Lower leg skin (tissue), 4 donors: ENCODE data around the gene FAM234A. TPM values are rescaled to one million over a fixed set of nuclear protein-coding genes. Genes with fewer than 3 reads are reported as not detected.

Experiments used
- DNase-seq, 2 donors: peaks; one replicate each; pipeline ENCODE4 v3.0.0-alpha.2; 2019; ENCODE audit warnings: low spot score in 2 of 2
- H3K4me3 ChIP-seq: fragments of 200-600 bp; sonication (generic); 2 replicates; pipeline ENCODE4 v1.5.1; 2017; ENCODE audit warnings: mild to moderate bottlenecking, low read depth; ENCODE audit not compliant: poor library complexity, severe bottlenecking
- POLR2A ChIP-seq, 2 donors: fragments of 450-650 bp; IDR thresholded peaks; one replicate each; pipeline ENCODE4 v1.6.1; 2016 to 2017; ENCODE audit warnings: antibody characterized with exemption in 2 of 2, mild to moderate bottlenecking in 1 of 2, moderate library complexity in 1 of 2
- WGBS, 2 donors: methylation state at CpG; one replicate each; pipeline ENCODE4 v1.1.5; 2018; 5-methylcytosine and 5-hydroxymethylcytosine counted together
- intact Hi-C: fragments of 100-400 bp; cut with DNase I; formaldehyde crosslinking; loops from one replicate; pipeline ENCODE4 v1.15.0; 2023; ENCODE audit warnings: low total_unique reads
- total RNA-seq, 4 donors: library from RNA; depleted of rRNA; stranded (reverse); fragments of >200 nt; gene quantifications; one replicate each; pipeline ENCODE4 v1.1.0, GENCODE V29; 2016
- TF ChIP-seq, protein P1 (sequence below), 3 donors: fragments of 450-650 bp; IDR thresholded peaks; one replicate each; pipeline ENCODE4 v1.5.1; 2016; ENCODE audit warnings: antibody characterized with exemption in 3 of 3, mild to moderate bottlenecking in 3 of 3, moderate library complexity in 2 of 3

Gene FAM234A
- total RNA-seq, 4 donors from 2014 or later: 61.4 to 123 (median 110) TPM

DNA sequence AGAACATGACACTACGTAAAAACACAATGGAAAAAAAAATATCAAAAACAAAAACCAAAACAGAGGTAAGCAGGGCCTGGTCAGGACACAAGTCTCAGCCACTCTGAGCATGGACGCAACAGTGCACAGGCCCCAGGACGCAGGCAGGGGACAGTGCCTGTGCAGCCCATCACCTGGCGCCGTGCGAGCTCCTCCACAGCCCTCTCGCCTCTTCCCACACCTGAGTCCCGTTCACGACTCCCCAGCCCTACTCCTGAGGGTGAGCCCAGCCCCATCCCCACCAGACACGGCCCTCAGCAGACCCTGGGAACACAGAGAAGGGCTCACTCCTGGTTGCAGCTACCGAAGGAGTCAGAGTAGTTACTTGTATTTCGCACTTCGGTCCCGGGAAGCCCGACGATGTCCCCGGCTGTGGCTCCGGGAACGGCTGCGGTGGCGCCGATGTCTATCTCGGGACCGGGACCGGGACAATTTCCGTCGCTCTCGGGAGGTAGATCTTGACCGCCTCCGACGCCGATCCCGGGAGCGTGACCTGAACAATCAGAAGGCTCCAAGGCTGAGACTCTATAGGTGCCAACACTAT is 44.9 kb upstream of the FAM234A start:
- WGBS, 2 donors: 93 to 95% methylated on average over 34 of the region's 34 CpGs
- intact Hi-C loops: no loop called here

DNA sequence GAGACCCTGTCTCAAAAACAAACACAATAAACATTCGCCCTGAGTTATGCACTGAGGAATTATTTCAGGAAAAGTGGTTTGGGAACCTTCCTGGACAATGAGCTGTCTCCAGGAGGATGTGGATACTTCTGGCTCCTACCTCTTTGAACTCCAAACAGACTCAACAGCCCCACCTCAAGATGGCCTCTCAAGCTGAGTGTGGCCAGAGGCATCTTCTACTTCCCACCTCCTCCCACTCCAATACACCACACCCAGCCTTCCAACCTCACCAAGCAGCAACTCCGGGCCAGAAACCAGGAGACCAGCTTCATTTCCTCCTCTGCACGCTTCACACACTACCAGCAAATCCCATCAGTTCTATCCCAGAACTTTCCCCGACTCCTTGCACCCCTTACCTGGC is 42.8 kb upstream of the FAM234A start:
- TF ChIP-seq POLR2A (IDR thresholded peaks at IDR 0.05): no peak
- TF ChIP-seq, protein P1, sequence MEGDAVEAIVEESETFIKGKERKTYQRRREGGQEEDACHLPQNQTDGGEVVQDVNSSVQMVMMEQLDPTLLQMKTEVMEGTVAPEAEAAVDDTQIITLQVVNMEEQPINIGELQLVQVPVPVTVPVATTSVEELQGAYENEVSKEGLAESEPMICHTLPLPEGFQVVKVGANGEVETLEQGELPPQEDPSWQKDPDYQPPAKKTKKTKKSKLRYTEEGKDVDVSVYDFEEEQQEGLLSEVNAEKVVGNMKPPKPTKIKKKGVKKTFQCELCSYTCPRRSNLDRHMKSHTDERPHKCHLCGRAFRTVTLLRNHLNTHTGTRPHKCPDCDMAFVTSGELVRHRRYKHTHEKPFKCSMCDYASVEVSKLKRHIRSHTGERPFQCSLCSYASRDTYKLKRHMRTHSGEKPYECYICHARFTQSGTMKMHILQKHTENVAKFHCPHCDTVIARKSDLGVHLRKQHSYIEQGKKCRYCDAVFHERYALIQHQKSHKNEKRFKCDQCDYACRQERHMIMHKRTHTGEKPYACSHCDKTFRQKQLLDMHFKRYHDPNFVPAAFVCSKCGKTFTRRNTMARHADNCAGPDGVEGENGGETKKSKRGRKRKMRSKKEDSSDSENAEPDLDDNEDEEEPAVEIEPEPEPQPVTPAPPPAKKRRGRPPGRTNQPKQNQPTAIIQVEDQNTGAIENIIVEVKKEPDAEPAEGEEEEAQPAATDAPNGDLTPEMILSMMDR (IDR thresholded peaks at IDR 0.05): no peak
- DNase-seq: no peak
- no peak overlapping the region for H3K4me3 ChIP-seq
- 89 to 90% methylated on average over 4 of the region's 4 CpGs for WGBS, 2 donors
- intact Hi-C loops: no loop called here

More for the DNA sequence above, 44.9 kb upstream of the FAM234A start:
- TF ChIP-seq POLR2A (IDR thresholded peaks at IDR 0.05): no peak
- TF ChIP-seq, protein P1 (IDR thresholded peaks at IDR 0.05): no peak
- no peak overlapping the region for H3K4me3 ChIP-seq
- DNase-seq: no peak

DNA sequence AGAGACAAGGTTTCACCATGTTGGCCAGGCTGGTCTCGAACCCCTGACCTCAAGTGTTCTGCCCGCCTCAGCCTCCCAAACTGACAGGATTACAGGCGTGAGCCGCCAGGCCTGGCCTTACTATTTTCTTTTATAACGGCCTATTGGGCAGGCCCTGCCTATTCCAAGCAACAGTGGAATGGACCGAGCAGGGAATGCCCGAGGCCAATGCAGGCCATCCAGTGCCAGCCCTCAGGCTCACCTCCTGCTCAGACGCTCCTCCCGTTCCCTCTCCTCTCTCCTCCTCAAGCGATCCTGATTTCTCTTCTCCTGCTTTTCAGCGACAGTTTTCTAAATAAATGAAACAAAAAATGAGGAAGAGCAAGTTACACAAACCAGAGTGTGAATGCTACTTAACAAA is 41.9 kb upstream of the FAM234A start:
- TF ChIP-seq POLR2A (IDR thresholded peaks at IDR 0.05): no peak
- TF ChIP-seq, protein P1 (IDR thresholded peaks at IDR 0.05): no peak
- no peak for DNase-seq
- WGBS, 2 donors: 96 to 97% methylated on average over 11 of the region's 11 CpGs

DNA sequence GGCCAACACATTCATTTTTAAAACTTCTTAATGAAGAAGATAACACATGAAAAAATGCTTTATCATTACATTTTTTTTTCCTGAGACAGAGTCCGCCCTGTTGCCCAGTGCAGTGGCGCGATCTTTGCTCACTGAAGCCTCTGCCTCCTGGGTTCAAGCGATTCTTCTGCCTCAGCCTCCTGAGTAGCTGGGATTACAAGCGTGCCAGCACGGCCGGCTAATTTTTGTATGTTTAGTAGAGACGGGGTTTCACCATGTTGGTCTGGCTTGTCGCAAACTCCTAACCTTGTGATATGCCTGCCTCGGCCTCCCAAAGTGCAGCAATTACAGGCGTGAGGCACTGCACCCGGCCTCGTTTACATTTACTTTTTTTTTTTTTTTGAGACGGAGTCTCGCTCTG is 41.2 kb upstream of the FAM234A start:
- no peak for DNase-seq
- TF ChIP-seq POLR2A (IDR thresholded peaks at IDR 0.05): no peak
- TF ChIP-seq, protein P1 (IDR thresholded peaks at IDR 0.05): no peak
- intact Hi-C loops: no loop called here
- WGBS, 2 donors: 92 to 94% methylated on average over 15 of the region's 15 CpGs
- H3K4me3 ChIP-seq: no peak overlapping the region

More for the DNA sequence above, 41.9 kb upstream of the FAM234A start:
- intact Hi-C loops: no loop called here
- no peak overlapping the region for H3K4me3 ChIP-seq

DNA sequence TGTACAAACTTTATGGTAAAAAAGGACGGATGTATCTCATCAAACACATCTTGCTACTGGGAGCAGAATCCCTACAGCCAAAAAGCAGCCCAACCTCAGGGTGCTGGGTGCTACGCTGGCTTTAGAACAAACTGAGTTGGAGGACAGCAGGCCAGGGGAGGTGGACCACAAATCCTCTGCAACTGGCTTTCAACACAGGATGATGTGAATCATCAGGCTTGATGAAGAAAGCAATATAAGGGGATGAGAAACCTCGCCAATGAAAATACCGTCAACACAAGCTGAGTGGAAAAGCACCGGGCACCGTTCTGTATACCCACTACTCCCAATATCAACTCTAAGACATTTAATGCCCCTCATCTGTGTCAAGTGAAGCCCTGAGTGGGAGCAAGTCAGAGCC is 40.1 kb upstream of the FAM234A start:
- intact Hi-C loops: no loop called here
- DNase-seq: no peak
- TF ChIP-seq, protein P1 (IDR thresholded peaks at IDR 0.05): no peak
- no peak for TF ChIP-seq POLR2A (IDR thresholded peaks at IDR 0.05)
- no peak overlapping the region for H3K4me3 ChIP-seq
- WGBS, 2 donors: 94 to 96% methylated on average over 6 of the region's 6 CpGs

DNA sequence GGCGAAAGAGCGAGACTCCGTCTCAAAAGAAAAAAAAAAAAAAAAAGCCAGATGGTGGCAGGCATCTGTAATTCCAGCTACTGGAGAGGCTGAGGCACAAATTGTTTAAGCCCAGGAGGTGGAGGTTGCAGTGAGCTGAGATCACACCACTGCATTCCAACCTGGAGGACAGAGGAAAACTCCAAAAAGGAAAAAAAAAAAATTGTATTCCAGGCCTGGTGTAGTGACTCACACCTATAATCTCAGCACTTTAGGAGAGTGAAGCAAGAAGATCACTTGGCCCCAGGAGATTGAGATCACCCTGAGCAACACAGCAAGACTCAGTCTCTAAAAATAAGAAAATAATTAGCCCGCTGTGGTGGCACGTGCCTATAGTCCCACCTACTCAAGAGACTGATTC is 34.2 kb upstream of the FAM234A start:
- DNase-seq: no peak
- H3K4me3 ChIP-seq: no peak overlapping the region
- WGBS, 2 donors: 81 to 90% methylated on average over 5 of the region's 5 CpGs
- intact Hi-C loops: no loop called here
- no peak for TF ChIP-seq POLR2A (IDR thresholded peaks at IDR 0.05)
- TF ChIP-seq, protein P1 (IDR thresholded peaks at IDR 0.05): no peak
